Measurements from ENCODE around the gene EFCAB10. TPM values are rescaled to one million over a fixed set of nuclear protein-coding genes. Genes with fewer than 3 reads are reported as not detected.

Gene EFCAB10
- total and polyA plus RNA-seq, 2 of the 13 experiments (the other 11 are each of a cell fraction or from before 2014, with no cell fraction given): 0.40 TPM; not detected in 1

- TF ChIP-seq ZNF790 (CRISPR knock-in tag; IDR thresholded peaks at IDR 0.05; ENCODE audit: borderline replicate concordance) (no peak), ZFP36L1 (CRISPR knock-in tag; IDR thresholded peaks at IDR 0.05) (no peak), ZFP37 (CRISPR knock-in tag; IDR thresholded peaks at IDR 0.05; ENCODE audit: borderline replicate concordance) (no peak), ZNF230 (CRISPR knock-in tag; IDR thresholded peaks at IDR 0.05) (0 out of 2 replicates have a peak, but pooled peaks have one; percentile 4), FOXC1 (CRISPR knock-in tag; IDR thresholded peaks at IDR 0.05; ENCODE audit: borderline replicate concordance) (peak; percentile 25; the same call in 1 of the 2 replicates), ZXDC (CRISPR knock-in tag; IDR thresholded peaks at IDR 0.05) (no peak), ASH2L (IDR thresholded peaks at IDR 0.05; ENCODE audit: insufficient read length, low read depth, low read length) (peak; percentile 51), MXD1 (CRISPR knock-in tag; IDR thresholded peaks at IDR 0.05) (0 out of 2 replicates have a peak, but pooled peaks have one; percentile 42), CCDC6 (CRISPR knock-in tag; IDR thresholded peaks at IDR 0.05) (0 out of 2 replicates have a peak, but pooled peaks have one; percentile 2), ZSCAN31 (CRISPR knock-in tag; IDR thresholded peaks at IDR 0.05; ENCODE audit: low read depth) (peak; percentile 51), ZNF777 (CRISPR knock-in tag; IDR thresholded peaks at IDR 0.05) (peak; percentile 65; the same call in 1 of the 2 replicates), SP140L (CRISPR knock-in tag; IDR thresholded peaks at IDR 0.05; ENCODE audit: borderline replicate concordance) (no peak), ZNF296 (CRISPR knock-in tag; conservative IDR thresholded peaks at IDR 0.05) (no peak), ZKSCAN5 (CRISPR knock-in tag; IDR thresholded peaks at IDR 0.05) (no peak; the same call in 1 of the 2 replicates), AGO2 (optimal IDR thresholded peaks at IDR 0.05; ENCODE audit: low read depth, low read length) (no peak), EEA1 (CRISPR knock-in tag; IDR thresholded peaks at IDR 0.05; ENCODE audit: borderline replicate concordance) (peak; percentile 18; the same call in 1 of the 2 replicates), ZNF44 (CRISPR knock-in tag; IDR thresholded peaks at IDR 0.05) (0 out of 2 replicates have a peak, but pooled peaks have one; percentile 33), ZNF713 (CRISPR knock-in tag; IDR thresholded peaks at IDR 0.05) (no peak), ZNF605 (CRISPR knock-in tag; IDR thresholded peaks at IDR 0.05) (peak; percentile 80), FOSL2 (CRISPR knock-in tag; IDR thresholded peaks at IDR 0.05) (0 out of 2 replicates have a peak, but pooled peaks have one; percentile 12), KLF16 (CRISPR knock-in tag; IDR thresholded peaks at IDR 0.05) (0 out of 4 replicates have a peak, but pooled peaks of 1 of the 2 experiments have one; percentile 3), ZNF768 (CRISPR knock-in tag; IDR thresholded peaks at IDR 0.05) (peak; percentile 49; the same call in 1 of the 2 replicates), KDM5A (IDR thresholded peaks at IDR 0.05; ENCODE audit: borderline replicate concordance, low read length) (0 out of 2 replicates have a peak, but pooled peaks have one; percentile 0)
- TF ChIP-seq, protein P1, sequence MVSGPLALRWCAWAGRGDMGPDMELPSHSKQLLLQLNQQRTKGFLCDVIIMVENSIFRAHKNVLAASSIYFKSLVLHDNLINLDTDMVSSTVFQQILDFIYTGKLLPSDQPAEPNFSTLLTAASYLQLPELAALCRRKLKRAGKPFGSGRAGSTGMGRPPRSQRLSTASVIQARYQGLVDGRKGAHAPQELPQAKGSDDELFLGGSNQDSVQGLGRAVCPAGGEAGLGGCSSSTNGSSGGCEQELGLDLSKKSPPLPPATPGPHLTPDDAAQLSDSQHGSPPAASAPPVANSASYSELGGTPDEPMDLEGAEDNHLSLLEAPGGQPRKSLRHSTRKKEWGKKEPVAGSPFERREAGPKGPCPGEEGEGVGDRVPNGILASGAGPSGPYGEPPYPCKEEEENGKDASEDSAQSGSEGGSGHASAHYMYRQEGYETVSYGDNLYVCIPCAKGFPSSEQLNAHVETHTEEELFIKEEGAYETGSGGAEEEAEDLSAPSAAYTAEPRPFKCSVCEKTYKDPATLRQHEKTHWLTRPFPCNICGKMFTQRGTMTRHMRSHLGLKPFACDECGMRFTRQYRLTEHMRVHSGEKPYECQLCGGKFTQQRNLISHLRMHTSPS (CRISPR knock-in tag; IDR thresholded peaks at IDR 0.05; ENCODE audit: low read depth): 0 out of 2 replicates have a peak, but pooled peaks have one; percentile 14
Measured at GRCh38 chr7:105521027-105521716, 60.1 kb downstream of the EFCAB10 start (continued).
